ENCODE data around the gene GIPC2.

Gene GIPC2

DNA sequence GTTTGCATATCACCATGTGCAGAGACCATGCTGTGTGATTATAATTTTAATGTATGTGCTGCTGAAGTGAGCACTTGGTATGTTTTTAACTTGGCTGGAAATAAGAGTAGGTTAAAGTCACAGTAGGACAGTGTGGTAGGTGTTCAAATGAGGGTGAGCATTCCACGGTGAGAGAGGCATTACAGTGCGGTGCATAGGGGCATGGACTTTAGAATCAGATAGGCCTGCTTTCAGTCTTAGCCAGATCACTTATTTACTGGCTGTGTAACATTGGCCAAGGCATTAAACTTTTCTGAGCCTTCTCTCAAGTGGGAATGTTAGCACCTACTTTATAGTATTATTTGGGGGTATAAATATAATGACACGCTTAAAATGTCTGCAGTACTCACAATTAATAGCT lies 43.2 kb downstream of the GIPC2 start:
- Mint-ChIP-seq H3K4me1 (no peaks in the 10 kb centered on the region), H3K9me3 (peaks cover 15% of the 10 kb centered on the region), H3K27ac (no peak overlapping the region), H3K36me3 (ENCODE audit: low read depth) (peaks cover 3% of the 10 kb centered on the region), H3K27me3 (ENCODE audit: low read depth) (no peaks in the 10 kb centered on the region), H3K4me3 (no peak overlapping the region)
- TF ChIP-seq, protein P1, sequence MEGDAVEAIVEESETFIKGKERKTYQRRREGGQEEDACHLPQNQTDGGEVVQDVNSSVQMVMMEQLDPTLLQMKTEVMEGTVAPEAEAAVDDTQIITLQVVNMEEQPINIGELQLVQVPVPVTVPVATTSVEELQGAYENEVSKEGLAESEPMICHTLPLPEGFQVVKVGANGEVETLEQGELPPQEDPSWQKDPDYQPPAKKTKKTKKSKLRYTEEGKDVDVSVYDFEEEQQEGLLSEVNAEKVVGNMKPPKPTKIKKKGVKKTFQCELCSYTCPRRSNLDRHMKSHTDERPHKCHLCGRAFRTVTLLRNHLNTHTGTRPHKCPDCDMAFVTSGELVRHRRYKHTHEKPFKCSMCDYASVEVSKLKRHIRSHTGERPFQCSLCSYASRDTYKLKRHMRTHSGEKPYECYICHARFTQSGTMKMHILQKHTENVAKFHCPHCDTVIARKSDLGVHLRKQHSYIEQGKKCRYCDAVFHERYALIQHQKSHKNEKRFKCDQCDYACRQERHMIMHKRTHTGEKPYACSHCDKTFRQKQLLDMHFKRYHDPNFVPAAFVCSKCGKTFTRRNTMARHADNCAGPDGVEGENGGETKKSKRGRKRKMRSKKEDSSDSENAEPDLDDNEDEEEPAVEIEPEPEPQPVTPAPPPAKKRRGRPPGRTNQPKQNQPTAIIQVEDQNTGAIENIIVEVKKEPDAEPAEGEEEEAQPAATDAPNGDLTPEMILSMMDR (IDR thresholded peaks at IDR 0.05; ENCODE audit: unreplicated experiment in 3 of 3) = no peak

DNA sequence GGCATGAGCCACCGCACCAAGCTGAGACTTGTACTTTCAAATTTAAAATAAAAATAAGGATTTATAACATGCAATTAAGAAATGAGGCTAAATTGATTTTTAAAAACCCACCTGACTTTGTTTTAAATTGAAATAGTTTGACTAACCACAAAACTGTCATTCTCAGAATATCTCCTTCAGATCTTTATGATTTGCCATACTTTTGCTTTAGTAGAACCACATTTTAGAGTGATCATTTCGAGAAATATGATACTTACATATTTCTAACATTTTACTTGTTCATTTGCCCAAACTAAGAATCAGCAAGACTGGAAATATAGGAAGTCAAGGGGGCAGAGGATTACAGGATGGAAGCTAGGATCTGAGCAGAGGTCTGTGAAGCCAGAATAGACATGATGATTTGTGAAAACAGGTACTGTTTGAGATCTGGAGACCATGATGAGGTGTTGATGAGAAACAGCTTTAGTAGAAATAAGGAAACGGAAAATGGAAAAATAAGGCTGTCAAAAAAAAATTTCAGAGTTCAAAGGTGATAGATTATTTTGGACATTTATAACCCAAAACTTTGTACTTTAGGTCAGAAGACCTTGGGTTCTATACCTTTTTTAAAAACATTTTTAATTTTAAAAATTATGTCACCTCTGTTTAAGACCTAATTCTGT lies 44.8 kb downstream of the GIPC2 start:
- Mint-ChIP-seq H3K36me3 (ENCODE audit: low read depth) (peaks cover 3% of the 10 kb centered on the region), H3K9me3 (peaks cover 11% of the 10 kb centered on the region), H3K27ac (no peak overlapping the region), H3K27me3 (ENCODE audit: low read depth) (no peaks in the 10 kb centered on the region), H3K4me3 (no peak overlapping the region), H3K4me1 (no peaks in the 10 kb centered on the region)
- TF ChIP-seq, protein P1 (IDR thresholded peaks at IDR 0.05; ENCODE audit: unreplicated experiment in 3 of 3) = no peak

DNA sequence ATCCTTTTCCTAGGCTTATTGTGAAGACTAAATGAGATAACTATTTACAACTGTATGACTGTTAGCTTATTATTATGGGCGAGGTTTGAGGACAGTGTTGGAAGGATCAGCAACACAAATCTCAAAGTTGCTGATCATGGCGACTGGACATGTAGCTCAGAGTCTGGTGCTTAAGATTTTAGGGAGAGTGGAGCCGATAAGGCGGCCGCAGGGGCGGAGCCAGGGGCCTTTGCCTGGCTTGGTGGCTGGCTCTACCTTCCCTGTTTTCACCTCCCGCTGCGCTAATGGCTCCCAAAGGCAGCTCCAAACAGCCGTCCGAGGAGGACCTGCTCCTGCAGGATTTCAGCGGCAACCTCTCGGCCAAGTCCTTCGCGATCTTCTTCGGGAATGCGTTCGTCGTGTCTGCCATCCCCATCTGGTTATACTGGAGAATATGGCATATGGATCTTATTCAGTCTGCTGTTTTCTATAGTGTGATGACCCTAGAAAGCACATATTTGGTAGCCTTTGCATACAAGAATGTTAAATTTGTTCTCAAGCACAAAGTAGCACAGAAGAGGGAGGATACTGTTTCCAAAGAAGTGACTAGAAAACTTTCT lies 45.5 kb downstream of the GIPC2 start:
- no peak overlapping the region for H3K4me3 Mint-ChIP-seq
- H3K27me3 Mint-ChIP-seq (ENCODE audit: low read depth) = no peaks in the 10 kb centered on the region
- TF ChIP-seq, protein P1 (IDR thresholded peaks at IDR 0.05; ENCODE audit: unreplicated experiment in 3 of 3) = no peak
- peaks cover 4% of the 10 kb centered on the region for H3K9me3 Mint-ChIP-seq
- no peaks in the 10 kb centered on the region for H3K4me1 Mint-ChIP-seq
- H3K36me3 Mint-ChIP-seq (ENCODE audit: low read depth) = no peaks in the 10 kb centered on the region
- H3K27ac Mint-ChIP-seq = no peak overlapping the region

DNA sequence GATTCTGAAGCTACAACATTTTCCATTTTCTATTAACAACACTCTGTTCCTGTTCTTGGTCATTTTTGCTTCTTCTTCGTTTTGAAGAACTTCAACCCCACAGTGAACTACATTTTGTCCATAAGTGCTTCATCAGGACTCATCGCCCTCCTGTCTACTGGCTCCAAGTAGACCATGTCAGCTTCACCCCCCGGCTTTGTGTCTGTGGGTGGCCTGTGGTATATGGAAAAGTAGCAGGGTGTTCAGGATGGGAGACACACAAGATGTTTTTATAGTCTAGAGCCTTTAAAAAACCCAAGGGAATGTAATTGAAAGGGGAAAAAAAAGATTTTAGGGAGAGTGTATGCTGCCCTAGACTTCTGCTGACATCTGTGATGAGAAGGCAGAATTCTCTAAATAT lies 46.1 kb downstream of the GIPC2 start:
- no peak overlapping the region for H3K27ac Mint-ChIP-seq
- peaks cover 2% of the 10 kb centered on the region for H3K4me1 Mint-ChIP-seq
- H3K9me3 Mint-ChIP-seq = peaks cover under 1% of the 10 kb centered on the region
- H3K27me3 Mint-ChIP-seq (ENCODE audit: low read depth) = no peaks in the 10 kb centered on the region
- TF ChIP-seq, protein P1 (IDR thresholded peaks at IDR 0.05; ENCODE audit: unreplicated experiment in 3 of 3) = no peak
- no peak overlapping the region for H3K4me3 Mint-ChIP-seq
- H3K36me3 Mint-ChIP-seq (ENCODE audit: low read depth) = no peaks in the 10 kb centered on the region

DNA sequence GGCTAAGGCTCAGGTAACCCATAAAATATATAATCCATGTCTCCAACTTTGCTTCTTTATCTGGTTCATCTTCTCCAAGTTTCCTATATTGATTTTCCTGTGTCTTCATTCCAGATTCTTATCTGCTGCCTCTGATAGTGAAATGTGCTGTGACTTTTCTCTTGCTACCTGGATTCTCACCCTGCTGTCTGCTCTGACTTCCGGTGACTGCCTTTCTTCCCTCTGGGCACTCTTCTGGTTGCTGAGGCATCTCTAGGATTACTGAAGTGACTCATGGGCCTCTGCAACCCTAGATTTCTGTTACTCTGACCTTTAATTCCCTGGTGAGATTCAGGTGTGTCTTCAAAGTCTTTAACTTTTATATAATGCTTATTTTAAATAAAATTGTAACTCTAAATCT lies 46.9 kb downstream of the GIPC2 start:
- Mint-ChIP-seq H3K36me3 (ENCODE audit: low read depth) (no peaks in the 10 kb centered on the region), H3K4me1 (peaks cover 7% of the 10 kb centered on the region), H3K27me3 (ENCODE audit: low read depth) (no peaks in the 10 kb centered on the region), H3K4me3 (no peak overlapping the region), H3K27ac (no peak overlapping the region), H3K9me3 (no peaks in the 10 kb centered on the region)
- TF ChIP-seq, protein P1 (IDR thresholded peaks at IDR 0.05; ENCODE audit: unreplicated experiment in 3 of 3) = no peak

DNA sequence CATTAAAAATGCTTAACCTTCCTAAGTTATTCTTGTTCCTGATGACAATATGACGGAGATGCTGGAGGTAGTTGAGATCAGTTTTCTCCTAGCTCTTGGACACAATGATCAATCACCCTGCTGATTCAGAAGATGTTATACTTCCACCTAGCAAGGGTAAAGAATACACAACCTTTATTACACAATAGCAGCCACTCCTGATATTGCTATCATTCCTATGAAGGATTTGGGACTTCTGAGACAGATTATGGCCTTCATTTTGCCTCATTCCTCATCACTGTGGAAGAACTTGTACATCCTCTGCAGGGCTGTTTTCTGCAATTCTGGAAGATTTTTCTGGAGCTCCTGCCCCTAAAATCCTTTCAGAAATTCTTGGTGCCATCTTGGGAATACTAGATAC lies 47.8 kb downstream of the GIPC2 start:
- Mint-ChIP-seq H3K36me3 (ENCODE audit: low read depth) (no peaks in the 10 kb centered on the region), H3K4me3 (no peak overlapping the region), H3K4me1 (peaks cover 7% of the 10 kb centered on the region), H3K27me3 (ENCODE audit: low read depth) (no peaks in the 10 kb centered on the region), H3K9me3 (no peaks in the 10 kb centered on the region), H3K27ac (no peak overlapping the region)
- TF ChIP-seq, protein P1 (IDR thresholded peaks at IDR 0.05; ENCODE audit: unreplicated experiment in 3 of 3) = no peak

Measured in nephron (organoid).